ENCODE data around the gene ARHGAP8.

The ARHGAP8 gene

GRCh38 chr22:44807232-44807631 is 54.9 kb downstream of the ARHGAP8 start:
- no peak for DNase-seq

- no peak for DNase-seq
Measured at GRCh38 chr22:44807915-44808690, 55.7 kb downstream of the ARHGAP8 start.

GRCh38 chr22:44809456-44809855 is 57.1 kb downstream of the ARHGAP8 start:
- no peak for DNase-seq

- no peak for DNase-seq
Measured at GRCh38 chr22:44811141-44811540, 58.8 kb downstream of the ARHGAP8 start.

- no peak for DNase-seq
Measured at GRCh38 chr22:44813416-44813815, 61.0 kb downstream of the ARHGAP8 start.

- no peak for DNase-seq
Measured at GRCh38 chr22:44814266-44815098, 62.1 kb downstream of the ARHGAP8 start.

- DNase-seq = no peak
Measured at GRCh38 chr22:44815099-44816070, 63.0 kb downstream of the ARHGAP8 start.

GRCh38 chr22:44816141-44816540 is 63.8 kb downstream of the ARHGAP8 start:
- DNase-seq = no peak

- no peak for DNase-seq
Measured at GRCh38 chr22:44818727-44819126, 66.4 kb downstream of the ARHGAP8 start.

- DNase-seq = no peak
Measured at GRCh38 chr22:44819966-44820631, 67.7 kb downstream of the ARHGAP8 start.

- no peak for DNase-seq
Measured at GRCh38 chr22:44821741-44822475, 69.5 kb downstream of the ARHGAP8 start.

GRCh38 chr22:44822534-44822933 is 70.2 kb downstream of the ARHGAP8 start:
- no peak for DNase-seq

- DNase-seq = no peak
Measured at GRCh38 chr22:44823396-44823795, 71.0 kb downstream of the ARHGAP8 start.

GRCh38 chr22:44823806-44824205 is 71.4 kb downstream of the ARHGAP8 start:
- no peak for DNase-seq

- DNase-seq = no peak
Measured at GRCh38 chr22:44824271-44824670, 71.9 kb downstream of the ARHGAP8 start.

- no peak for DNase-seq
Measured at GRCh38 chr22:44825310-44826150, 73.2 kb downstream of the ARHGAP8 start.

GRCh38 chr22:44827666-44828190 is 75.4 kb downstream of the ARHGAP8 start:
- DNase-seq = no peak

GRCh38 chr22:44828193-44828592 is 75.8 kb downstream of the ARHGAP8 start:
- no peak for DNase-seq

GRCh38 chr22:44831885-44832284 is 79.5 kb downstream of the ARHGAP8 start:
- DNase-seq = no peak

GRCh38 chr22:44834065-44834464 is 81.7 kb downstream of the ARHGAP8 start:
- no peak for DNase-seq
